Activated CD8-positive, alpha-beta memory T cell treated with anti-CD3 and anti-CD28 coated beads for 36 hours (primary cell): Measurements from ENCODE around the gene PPP2R5B. TPM values are rescaled to one million over a fixed set of nuclear protein-coding genes. Genes with fewer than 3 reads are reported as not detected.

Experiments
- CTCF ChIA-PET: fragments of 350-600 bp; sonication (Branson Sonifier 250); formaldehyde crosslinking; loops from one replicate; lab custom pipeline; 2021; ENCODE audit warnings: antibody characterized with exemption; lab: Charles Lee
- POLR2A ChIA-PET: fragments of 350-600 bp; sonication (Branson Sonifier 250); formaldehyde crosslinking; loops from one replicate; lab custom pipeline; 2021; ENCODE audit warnings: antibody characterized with exemption; lab: Charles Lee
- total RNA-seq, 2 experiments: library from RNA; stranded (reverse); gene quantifications; one replicate each; pipeline ENCODE4 v1.2.3, GENCODE V29; 2021

The PPP2R5B gene
- total RNA-seq, 2 experiments from 2014 or later: 11.3 to 11.5 TPM

GRCh38 chr11:64916040-64916774, 8.3 kb upstream of the PPP2R5B start:
- ChIA-PET CTCF (interaction anchor here (0.7 to 2.1 kb wide), 5 partner anchors 22 to 194 kb away, joined by 3 to 6 read pairs (median 4); partner anchors contain the start of genes ARL2 and EHD1), POLR2A (interaction anchor here (0.6 to 0.7 kb wide), 2 partner anchors 26 to 266 kb away, joined by 3 to 4 read pairs; no protein-coding TSS in a partner anchor)

GRCh38 chr11:64916775-64917662, 7.5 kb upstream of the PPP2R5B start, which contains the start of gene ATG2A:
ATG2A (minus strand) TSS chr11:64917209; CDS start chr11:64917135, 74 bp downstream.
- CTCF ChIA-PET: interaction anchor here (1.1 to 1.8 kb wide), 2 partner anchors 39 to 97 kb away, joined by 3 to 10 read pairs; partner anchors contain the start of genes ARL2 and EHD1
- POLR2A ChIA-PET: interaction anchor here (0.7 kb wide), 1 partner anchor 265 kb away, joined by 3 read pairs; no protein-coding TSS in a partner anchor

- POLR2A ChIA-PET: no interaction called here
- CTCF ChIA-PET: interaction anchor here (1.8 kb wide), 1 partner anchor 97 kb away, joined by 10 read pairs; the partner anchor contains the start of gene ARL2
Measured at GRCh38 chr11:64917663-64917995, 6.9 kb upstream of the PPP2R5B start.

- CTCF ChIA-PET: interaction anchor here (0.9 to 1.8 kb wide), 2 partner anchors 74 to 96 kb away, joined by 3 to 10 read pairs; partner anchors contain the start of gene ARL2
Measured at GRCh38 chr11:64918017-64918416, 6.5 kb upstream of the PPP2R5B start.

GRCh38 chr11:64919627-64920026, 4.9 kb upstream of the PPP2R5B start:
- ChIA-PET POLR2A (no interaction called here), CTCF (no interaction called here)

More at GRCh38 chr11:64918017-64918416, 6.5 kb upstream of the PPP2R5B start:
- POLR2A ChIA-PET: no interaction called here

- ChIA-PET CTCF (interaction anchor here (1.2 kb wide), 1 partner anchor 94 kb away, joined by 5 read pairs; the partner anchor contains the start of gene ARL2), POLR2A (no interaction called here)
Measured at GRCh38 chr11:64920124-64920523, 4.4 kb upstream of the PPP2R5B start.

GRCh38 chr11:64921384-64921783, 3.1 kb upstream of the PPP2R5B start:
- POLR2A ChIA-PET: no interaction called here
- CTCF ChIA-PET: interaction anchor here (1.2 kb wide), 1 partner anchor 93 kb away, joined by 5 read pairs; the partner anchor contains the start of gene ARL2

- CTCF ChIA-PET: interaction anchor here (0.9 to 1.1 kb wide), 2 partner anchors 11 to 105 kb away, joined by 3 read pairs; no protein-coding TSS in a partner anchor
- POLR2A ChIA-PET: no interaction called here
Measured at GRCh38 chr11:64923151-64923661, 1.3 kb upstream of the PPP2R5B start.

- ChIA-PET POLR2A (interaction anchor here (0.7 to 1.0 kb wide), 2 partner anchors 40 to 46 kb away, joined by 3 to 4 read pairs; partner anchors contain the start of gene EHD1), CTCF (interaction anchor here (1.0 to 1.7 kb wide), 5 partner anchors 9 to 89 kb away, joined by 3 to 4 read pairs (median 3); partner anchors contain the start of genes ARL2 and CDC42BPG)
Measured at GRCh38 chr11:64924910-64925284, 408 bp downstream of the PPP2R5B start.

GRCh38 chr11:64925536-64926436, 1.3 kb downstream of the PPP2R5B start:
- ChIA-PET POLR2A (interaction anchor here (0.6 kb wide), 1 partner anchor 193 kb away, joined by 3 read pairs; no protein-coding TSS in a partner anchor), CTCF (interaction anchor here (1.1 to 1.7 kb wide), 5 partner anchors 8 to 88 kb away, joined by 3 to 5 read pairs (median 3); partner anchors contain the start of genes ARL2 and CDC42BPG)

GRCh38 chr11:64926689-64927088, 2.2 kb downstream of the PPP2R5B start:
- ChIA-PET POLR2A (no interaction called here), CTCF (interaction anchor here (1.3 to 1.7 kb wide), 3 partner anchors 39 to 187 kb away, joined by 3 to 5 read pairs (median 4); partner anchors contain the start of gene ARL2)

GRCh38 chr11:64928957-64929356, 4.5 kb downstream of the PPP2R5B start:
- CTCF ChIA-PET: interaction anchor here (1.3 kb wide), 1 partner anchor 24 kb away, joined by 3 read pairs; no protein-coding TSS in a partner anchor
- POLR2A ChIA-PET: no interaction called here

- ChIA-PET POLR2A (no interaction called here), CTCF (interaction anchor here (1.3 kb wide), 1 partner anchor 24 kb away, joined by 3 read pairs; no protein-coding TSS in a partner anchor)
Measured at GRCh38 chr11:64929625-64930024, 5.1 kb downstream of the PPP2R5B start.

GRCh38 chr11:64930340-64930739, 5.9 kb downstream of the PPP2R5B start:
- ChIA-PET POLR2A (no interaction called here), CTCF (interaction anchor here (1.0 kb wide), 1 partner anchor 84 kb away, joined by 3 read pairs; the partner anchor contains the start of gene ARL2)

GRCh38 chr11:64931290-64931689, 6.8 kb downstream of the PPP2R5B start:
- CTCF ChIA-PET: no interaction called here
- POLR2A ChIA-PET: no interaction called here

- CTCF ChIA-PET: no interaction called here
- POLR2A ChIA-PET: no interaction called here
Measured at GRCh38 chr11:64932324-64932723, 7.8 kb downstream of the PPP2R5B start.

GRCh38 chr11:64933213-64933934, 8.9 kb downstream of the PPP2R5B start:
- CTCF ChIA-PET: interaction anchor here (0.8 kb wide), 1 partner anchor 9 kb away, joined by 3 read pairs; the partner anchor contains the start of gene PPP2R5B
- POLR2A ChIA-PET: no interaction called here
